Esophagus muscularis mucosa (tissue), 4 donors: ENCODE measurements around the gene ST6GAL1.

Experiments
- EP300 ChIP-seq: sonication (generic); formaldehyde crosslinking; IDR thresholded peaks from one replicate; pipeline ENCODE4 v1.6.1; 2017; ENCODE audit warnings: antibody characterized with exemption
- POLR2A ChIP-seq: fragments of 450-650 bp; IDR thresholded peaks from one replicate; pipeline ENCODE4 v1.6.1; 2017; ENCODE audit warnings: antibody characterized with exemption, moderate library complexity, mild to moderate bottlenecking, low read depth
- POLR2AphosphoS5 ChIP-seq, 2 donors: sonication (generic); formaldehyde crosslinking; IDR thresholded peaks; one replicate each; pipeline ENCODE4 v1.6.1; 2017; ENCODE audit warnings: antibody characterized with exemption in 2 of 2
- TF ChIP-seq, protein P1 (sequence below), 3 experiments: fragments of 200-600 bp in 2 of 3; fragments of 450-650 bp in 1 of 3; sonication (generic) in 2 of 3; IDR thresholded peaks; one replicate each; pipeline ENCODE4 v1.5.1; 2017 to 2019; ENCODE audit warnings: antibody characterized with exemption in 3 of 3, mild to moderate bottlenecking in 2 of 3, moderate library complexity in 1 of 3

GRCh38 chr3:186902713-186903112 lies 27.6 kb upstream of the ST6GAL1 start:
- TF ChIP-seq, protein P1, sequence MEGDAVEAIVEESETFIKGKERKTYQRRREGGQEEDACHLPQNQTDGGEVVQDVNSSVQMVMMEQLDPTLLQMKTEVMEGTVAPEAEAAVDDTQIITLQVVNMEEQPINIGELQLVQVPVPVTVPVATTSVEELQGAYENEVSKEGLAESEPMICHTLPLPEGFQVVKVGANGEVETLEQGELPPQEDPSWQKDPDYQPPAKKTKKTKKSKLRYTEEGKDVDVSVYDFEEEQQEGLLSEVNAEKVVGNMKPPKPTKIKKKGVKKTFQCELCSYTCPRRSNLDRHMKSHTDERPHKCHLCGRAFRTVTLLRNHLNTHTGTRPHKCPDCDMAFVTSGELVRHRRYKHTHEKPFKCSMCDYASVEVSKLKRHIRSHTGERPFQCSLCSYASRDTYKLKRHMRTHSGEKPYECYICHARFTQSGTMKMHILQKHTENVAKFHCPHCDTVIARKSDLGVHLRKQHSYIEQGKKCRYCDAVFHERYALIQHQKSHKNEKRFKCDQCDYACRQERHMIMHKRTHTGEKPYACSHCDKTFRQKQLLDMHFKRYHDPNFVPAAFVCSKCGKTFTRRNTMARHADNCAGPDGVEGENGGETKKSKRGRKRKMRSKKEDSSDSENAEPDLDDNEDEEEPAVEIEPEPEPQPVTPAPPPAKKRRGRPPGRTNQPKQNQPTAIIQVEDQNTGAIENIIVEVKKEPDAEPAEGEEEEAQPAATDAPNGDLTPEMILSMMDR (IDR thresholded peaks at IDR 0.05) = no peak
- TF ChIP-seq POLR2A (no peak), EP300 (no peak), POLR2AphosphoS5 (IDR thresholded peaks at IDR 0.05) (no peak)
